C4-2B (cell line): Measurements from ENCODE around the gene PCDH19.

Source experiments
- CTCF ChIP-seq: fragments of 450-650 bp; conservative IDR thresholded peaks from 2 replicates; pipeline ENCODE4 v1.5.1; 2017; ENCODE audit warnings: mild to moderate bottlenecking
- ZFX ChIP-seq: fragments of 450-650 bp; IDR thresholded peaks from 2 replicates; pipeline ENCODE4 v1.6.1; 2017

- TF ChIP-seq CTCF (no peak), ZFX (no peak)
Measured at GRCh38 chrX:100407147-100407783, 2.8 kb downstream of the PCDH19 start.
